Activated T-helper 9 cell treated with anti-CD3 and anti-CD28 coated beads, Interleukin-2, amount 50 U/mL, for 16 hours (primary cell): ENCODE data around the gene WDR54.
A peak's percentile ranks its signal among the peaks of the same experiment; 100 is the strongest.

Experiments used
- DNase-seq: peaks from one replicate; pipeline ENCODE4 v3.0.0-alpha.2; 2020; ENCODE audit warnings: low read depth

The WDR54 gene

GRCh38 chr2:74421221-74421870 lies at the start of gene WDR54, which contains the start of gene C2orf81:
WDR54 (plus strand) TSS chr2:74421730; CDS start chr2:74422154, 424 bp downstream.
C2orf81 (minus strand) TSS chr2:74421619; CDS start chr2:74421560, 59 bp downstream.
- peak; percentile 91 for DNase-seq

GRCh38 chr2:74372674-74373073 lies 48.9 kb upstream of the WDR54 start:
- DNase-seq = no peak

- no peak for DNase-seq
Measured at GRCh38 chr2:74373221-74373676, 48.3 kb upstream of the WDR54 start.

GRCh38 chr2:74373985-74374384 lies 47.5 kb upstream of the WDR54 start:
- DNase-seq = no peak

GRCh38 chr2:74374509-74375205 lies 46.9 kb upstream of the WDR54 start:
- DNase-seq = no peak

GRCh38 chr2:74375838-74376237 lies 45.7 kb upstream of the WDR54 start:
- no peak for DNase-seq

- DNase-seq = no peak
Measured at GRCh38 chr2:74378007-74378406, 43.5 kb upstream of the WDR54 start.

GRCh38 chr2:74379851-74380789 lies 41.4 kb upstream of the WDR54 start, which contains the start of gene DCTN1:
DCTN1 (minus strand) TSS chr2:74380311; CDS start chr2:74380037, 274 bp downstream.
- no peak for DNase-seq

- no peak for DNase-seq
Measured at GRCh38 chr2:74381751-74382150, 39.8 kb upstream of the WDR54 start.

- DNase-seq = no peak
Measured at GRCh38 chr2:74383254-74383653, 38.3 kb upstream of the WDR54 start.

GRCh38 chr2:74384051-74384450 lies 37.5 kb upstream of the WDR54 start:
- DNase-seq = no peak

GRCh38 chr2:74385396-74385795 lies 36.1 kb upstream of the WDR54 start:
- DNase-seq = no peak

- no peak for DNase-seq
Measured at GRCh38 chr2:74387346-74387745, 34.2 kb upstream of the WDR54 start.

GRCh38 chr2:74390606-74391005 lies 30.9 kb upstream of the WDR54 start:
- DNase-seq = no peak

GRCh38 chr2:74391209-74391579 lies 30.3 kb upstream of the WDR54 start:
- DNase-seq = no peak

- peak; percentile 90 for DNase-seq
Measured at GRCh38 chr2:74391580-74392448, 29.7 kb upstream of the WDR54 start.

GRCh38 chr2:74392449-74392743 lies 29.1 kb upstream of the WDR54 start:
- DNase-seq = no peak

- no peak for DNase-seq
Measured at GRCh38 chr2:74393525-74393924, 28.0 kb upstream of the WDR54 start.

GRCh38 chr2:74396149-74396548 lies 25.4 kb upstream of the WDR54 start:
- no peak for DNase-seq

- DNase-seq = no peak
Measured at GRCh38 chr2:74399785-74400184, 21.7 kb upstream of the WDR54 start.

GRCh38 chr2:74401891-74402290 lies 19.6 kb upstream of the WDR54 start:
- DNase-seq = no peak

GRCh38 chr2:74406035-74406434 lies 15.5 kb upstream of the WDR54 start:
- DNase-seq = no peak
